HG02759 (cell line): Measurements from ENCODE around the gene GCLC.
A peak's percentile ranks its signal among the peaks of the same experiment; 100 is the strongest.

ENCODE experiments used
- ATAC-seq: cut with Tn5 transposase; IDR thresholded peaks from one replicate; pipeline ENCODE4 v1.9.1; 2021; ENCODE audit warnings: mild to moderate bottlenecking, moderate library complexity; ENCODE audit not compliant: unreplicated experiment

The GCLC gene

GRCh38 chr6:53461041-53461656 is 83.8 kb downstream of the GCLC start:
- peak; percentile 70 for ATAC-seq

GRCh38 chr6:53458105-53458866 is 86.6 kb downstream of the GCLC start:
- ATAC-seq = no peak

DNA sequence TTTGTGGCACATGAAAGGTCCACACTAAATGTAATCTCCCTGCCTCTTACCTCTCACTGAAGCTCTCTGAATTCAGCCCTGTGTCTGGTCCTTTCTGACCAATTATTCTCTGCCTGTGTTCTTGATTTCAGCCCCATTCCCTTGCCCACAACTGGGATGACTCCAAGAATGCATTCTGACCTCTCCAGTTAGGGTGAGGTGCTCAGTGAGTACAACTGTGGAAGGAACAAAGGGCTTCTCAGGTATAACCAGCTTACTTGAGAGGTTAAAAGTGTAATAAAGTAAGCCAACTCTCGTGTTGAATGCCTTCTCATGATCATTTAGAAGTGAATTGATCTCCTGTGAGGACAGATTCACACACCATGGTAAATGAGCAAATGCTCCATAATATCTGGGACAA is 88.1 kb downstream of the GCLC start:
- ATAC-seq = no peak

DNA sequence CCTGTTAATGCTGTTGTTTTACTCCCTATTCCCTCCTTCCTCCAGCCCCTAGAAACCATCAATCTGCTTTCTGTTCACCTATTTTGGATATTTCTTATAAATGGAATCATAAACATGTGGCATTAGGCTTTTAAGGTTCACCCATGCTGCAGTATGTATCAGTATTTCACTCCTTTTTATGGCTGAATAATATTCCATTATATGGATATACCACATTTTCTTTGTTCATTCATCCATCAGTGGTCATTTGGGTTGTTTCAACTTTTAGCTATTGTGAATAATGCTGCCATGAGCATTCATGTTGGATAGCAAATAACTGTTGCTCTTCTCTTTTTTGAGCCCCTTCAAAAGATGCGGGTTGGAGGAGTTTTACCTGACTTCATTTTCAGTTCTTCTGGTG is 89.2 kb downstream of the GCLC start:
- ATAC-seq = no peak

DNA sequence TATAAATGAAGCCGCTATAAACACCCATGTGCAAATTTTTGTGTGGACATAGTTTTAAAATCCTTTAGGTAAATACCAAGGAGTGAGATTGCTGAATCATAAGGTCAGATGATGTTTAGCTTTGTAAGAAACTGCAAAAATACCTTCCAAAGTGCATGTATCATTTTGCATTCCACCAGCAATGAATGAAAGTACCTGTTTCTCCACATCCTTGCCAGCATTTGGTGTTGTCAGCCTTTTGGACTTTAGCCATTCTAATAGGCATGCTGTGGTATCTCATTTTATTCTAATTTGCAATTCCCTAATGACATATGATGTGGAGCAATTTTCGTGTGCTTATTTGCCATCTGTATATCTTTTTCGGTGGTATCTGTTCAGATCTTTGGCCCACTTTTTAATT is 93.7 kb downstream of the GCLC start:
- ATAC-seq = no peak

- ATAC-seq = no peak
Measured at GRCh38 chr6:53447865-53448264, 97.0 kb downstream of the GCLC start.
